ENCODE results near the gene PIH1D2. TPM values are rescaled to one million over a fixed set of nuclear protein-coding genes. Genes with fewer than 3 reads are reported as not detected.

PIH1D2 gene
- total and polyA plus RNA-seq, 2 donors (not counting 1 experiment from before 2014, with no cell fraction given): 0.06 to 0.67 TPM

DNA sequence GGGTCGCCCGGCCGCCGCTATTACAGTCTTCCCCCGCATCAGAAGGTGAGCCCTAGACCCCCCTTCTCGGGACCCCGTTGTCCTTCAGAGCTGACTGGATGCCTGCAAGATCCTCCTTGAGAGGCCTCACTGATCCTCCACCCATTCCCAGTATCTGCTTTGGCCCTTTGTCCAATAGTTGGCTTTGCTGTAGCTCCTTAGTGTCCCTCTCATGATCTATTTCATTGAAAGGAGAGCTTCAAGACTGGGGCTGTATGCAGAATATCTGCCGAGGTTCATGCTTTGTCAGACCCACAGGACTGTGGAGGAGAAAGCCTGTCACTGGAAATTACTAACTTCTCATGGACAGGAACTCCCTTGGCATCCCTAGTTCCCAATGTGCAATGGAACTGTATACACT, 48.1 kb downstream of the PIH1D2 start:
- intact Hi-C loops (cut with micrococcal nuclease): loop anchor here (1.0 to 10.0 kb wide), 8 partner anchors 48 to 1731 kb away; partner anchors contain the start of genes CFAP68, FDXACB1, PTS and RDX
- Mint-ChIP-seq H3K9me3 (ENCODE audit: insufficient read depth) (no peaks in the 10 kb centered on the region), H3K27me3 (no peaks in the 10 kb centered on the region), H3K4me3 (peak overlapping the region; percentile 100), H3K4me1 (peaks cover 29% of the 10 kb centered on the region), H3K27ac (peak overlapping the region; percentile 98)
- peaks cover 18 to 20% of the 10 kb centered on the region in 2 donors for H3K4me1 ChIP-seq (ENCODE audit: control insufficient read depth in 2 of 2, insufficient read depth in 2 of 2, low read length in 2 of 2)
- no peaks in the 10 kb centered on the region for H3K27me3 ChIP-seq (replicated peaks in 1 of 4; ENCODE audit: control extremely low read depth in 1 of 4, control insufficient read depth in 3 of 4, insufficient read depth in 4 of 4, low read length in 3 of 4)
- ATAC-seq (ENCODE audit: low read depth) (no peak), DNase-seq (no peak)
- ChIA-PET POLR2A (no interaction called here), CTCF (interaction anchor here (0.9 kb wide), 1 partner anchor 90 kb away, joined by 3 read pairs; no protein-coding TSS in a partner anchor)
- peak overlapping the region; percentile 95 for H3K4me2 ChIP-seq (replicated peaks; ENCODE audit: low read depth, low read length, poor library complexity, severe bottlenecking)
- H3K27ac ChIP-seq (ENCODE audit: low read length in 2 of 2): peak overlapping the region; percentile 75 to 83
- TF ChIP-seq, protein P1, sequence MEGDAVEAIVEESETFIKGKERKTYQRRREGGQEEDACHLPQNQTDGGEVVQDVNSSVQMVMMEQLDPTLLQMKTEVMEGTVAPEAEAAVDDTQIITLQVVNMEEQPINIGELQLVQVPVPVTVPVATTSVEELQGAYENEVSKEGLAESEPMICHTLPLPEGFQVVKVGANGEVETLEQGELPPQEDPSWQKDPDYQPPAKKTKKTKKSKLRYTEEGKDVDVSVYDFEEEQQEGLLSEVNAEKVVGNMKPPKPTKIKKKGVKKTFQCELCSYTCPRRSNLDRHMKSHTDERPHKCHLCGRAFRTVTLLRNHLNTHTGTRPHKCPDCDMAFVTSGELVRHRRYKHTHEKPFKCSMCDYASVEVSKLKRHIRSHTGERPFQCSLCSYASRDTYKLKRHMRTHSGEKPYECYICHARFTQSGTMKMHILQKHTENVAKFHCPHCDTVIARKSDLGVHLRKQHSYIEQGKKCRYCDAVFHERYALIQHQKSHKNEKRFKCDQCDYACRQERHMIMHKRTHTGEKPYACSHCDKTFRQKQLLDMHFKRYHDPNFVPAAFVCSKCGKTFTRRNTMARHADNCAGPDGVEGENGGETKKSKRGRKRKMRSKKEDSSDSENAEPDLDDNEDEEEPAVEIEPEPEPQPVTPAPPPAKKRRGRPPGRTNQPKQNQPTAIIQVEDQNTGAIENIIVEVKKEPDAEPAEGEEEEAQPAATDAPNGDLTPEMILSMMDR (IDR thresholded peaks at IDR 0.05): no peak
- no peak for TF ChIP-seq EZH2 (IDR thresholded peaks at IDR 0.05; ENCODE audit: borderline replicate concordance, insufficient read depth, low read depth, low read length, poor library complexity, severe bottlenecking)
- peak overlapping the region; percentile 76 to 100 (median 98) for H3K4me3 ChIP-seq (ENCODE audit: control extremely low read depth in 1 of 5, extremely low read depth in 1 of 5, insufficient read depth in 1 of 5, low read depth in 2 of 5, low read length in 4 of 5)
- 0% methylated on average over 8 of the region's 8 CpGs for WGBS (ENCODE audit: insufficient coverage)
- H3K79me2 ChIP-seq (ENCODE audit: control insufficient read depth, insufficient read depth, low read length): peaks cover 23% of the 10 kb centered on the region
- H3K9ac ChIP-seq (ENCODE audit: low read length): peak overlapping the region; percentile 99
- H3K9me3 ChIP-seq (ENCODE audit: control extremely low read depth in 1 of 3, control insufficient read depth in 2 of 3, insufficient read depth in 1 of 3, low read length in 2 of 3): no peaks in the 10 kb centered on the region
- peaks cover 0 to 24% of the 10 kb centered on the region in 2 experiments for H3K36me3 ChIP-seq (replicated peaks in 1 of 2; ENCODE audit: control extremely low read depth in 1 of 2, control insufficient read depth in 1 of 2, extremely low read depth in 1 of 2, insufficient read depth in 2 of 2, low read length in 1 of 2)
- H2AFZ ChIP-seq (ENCODE audit: insufficient read depth, low read depth, low read length, poor library complexity, severe bottlenecking): peak overlapping the region; percentile 99
- H4K20me1 ChIP-seq (ENCODE audit: control insufficient read depth, insufficient read depth, low read length, poor library complexity, severe bottlenecking): no peaks in the 10 kb centered on the region
